GM18519 (cell line): ENCODE results near the gene GJA3.

ENCODE experiments used
- ATAC-seq: cut with Tn5 transposase; IDR thresholded peaks from one replicate; pipeline ENCODE4 v1.9.1; 2021; ENCODE audit warnings: mild to moderate bottlenecking, moderate library complexity; ENCODE audit not compliant: unreplicated experiment, low FRiP score

GJA3 gene

DNA sequence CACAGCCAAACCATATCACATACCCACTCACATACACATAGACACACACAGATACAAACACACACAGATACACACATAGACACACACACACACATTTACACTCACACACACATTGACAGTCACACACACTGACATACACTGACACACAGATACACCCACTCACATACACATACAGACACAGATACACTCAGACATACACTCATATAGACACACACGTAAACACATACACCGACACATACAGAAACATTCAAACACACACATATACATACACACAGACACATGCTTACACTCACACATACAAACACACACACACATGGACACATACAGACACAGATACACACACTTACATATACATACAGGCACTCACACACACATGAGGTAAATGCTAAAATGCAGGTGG, 30.2 kb downstream of the GJA3 start:
- ATAC-seq = no peak

DNA sequence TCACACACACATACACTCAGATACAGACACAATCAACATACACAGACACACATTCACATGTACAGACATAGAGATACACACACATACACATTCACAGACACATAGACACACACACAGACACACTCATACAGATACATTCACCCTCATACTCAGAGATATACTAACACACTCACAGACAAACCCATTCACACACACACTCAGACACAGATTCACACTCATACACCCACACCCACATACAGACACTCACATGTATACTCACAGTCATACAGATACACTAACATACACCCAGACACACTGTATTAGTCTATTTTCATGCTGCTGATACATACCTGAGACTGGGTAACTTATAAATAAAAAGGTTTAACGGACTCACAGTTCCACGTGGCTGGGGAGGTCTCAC, 30.8 kb downstream of the GJA3 start:
- no peak for ATAC-seq

DNA sequence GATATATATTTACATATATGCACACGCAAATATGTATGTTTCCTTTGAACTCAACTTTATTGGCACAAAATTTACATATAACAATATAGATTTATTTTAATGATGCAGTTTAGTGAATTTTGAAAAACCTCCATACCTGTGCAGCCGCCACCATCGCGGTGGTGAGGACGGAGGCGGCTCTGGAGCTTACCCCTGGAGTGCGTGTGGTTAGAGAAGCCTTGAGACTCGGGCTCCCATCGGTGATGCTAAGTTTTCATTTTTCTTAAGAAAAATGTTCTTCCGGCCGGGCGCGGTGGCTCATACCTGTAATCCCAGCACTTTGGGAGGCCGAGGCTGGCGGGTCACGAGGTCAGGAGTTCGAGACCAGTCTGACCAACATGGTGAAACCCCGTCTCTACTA, 31.8 kb downstream of the GJA3 start:
- no peak for ATAC-seq

DNA sequence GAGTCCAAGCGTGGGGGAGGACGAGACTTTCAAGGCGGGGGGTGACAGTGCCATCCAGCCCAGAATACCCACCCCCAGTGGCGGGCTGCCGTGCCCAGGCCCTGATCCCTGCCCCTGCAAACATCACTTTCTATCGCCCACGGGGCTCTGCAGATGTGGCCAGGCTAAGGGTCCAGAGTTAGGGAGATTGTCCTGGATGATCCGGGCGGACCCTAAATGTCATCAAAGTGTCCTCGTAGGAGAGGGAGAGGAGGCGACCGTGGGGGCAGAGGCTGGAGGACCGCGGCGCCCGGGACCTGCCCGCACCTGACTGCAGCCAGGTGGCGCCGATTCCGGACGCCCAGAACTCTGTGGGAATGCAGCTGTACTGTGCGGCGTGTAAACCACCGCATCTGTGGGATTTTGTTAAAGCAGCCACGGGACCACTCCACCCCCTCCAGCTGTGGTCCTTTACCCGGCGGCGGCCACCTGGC, 32.4 kb downstream of the GJA3 start:
- ATAC-seq = no peak

DNA sequence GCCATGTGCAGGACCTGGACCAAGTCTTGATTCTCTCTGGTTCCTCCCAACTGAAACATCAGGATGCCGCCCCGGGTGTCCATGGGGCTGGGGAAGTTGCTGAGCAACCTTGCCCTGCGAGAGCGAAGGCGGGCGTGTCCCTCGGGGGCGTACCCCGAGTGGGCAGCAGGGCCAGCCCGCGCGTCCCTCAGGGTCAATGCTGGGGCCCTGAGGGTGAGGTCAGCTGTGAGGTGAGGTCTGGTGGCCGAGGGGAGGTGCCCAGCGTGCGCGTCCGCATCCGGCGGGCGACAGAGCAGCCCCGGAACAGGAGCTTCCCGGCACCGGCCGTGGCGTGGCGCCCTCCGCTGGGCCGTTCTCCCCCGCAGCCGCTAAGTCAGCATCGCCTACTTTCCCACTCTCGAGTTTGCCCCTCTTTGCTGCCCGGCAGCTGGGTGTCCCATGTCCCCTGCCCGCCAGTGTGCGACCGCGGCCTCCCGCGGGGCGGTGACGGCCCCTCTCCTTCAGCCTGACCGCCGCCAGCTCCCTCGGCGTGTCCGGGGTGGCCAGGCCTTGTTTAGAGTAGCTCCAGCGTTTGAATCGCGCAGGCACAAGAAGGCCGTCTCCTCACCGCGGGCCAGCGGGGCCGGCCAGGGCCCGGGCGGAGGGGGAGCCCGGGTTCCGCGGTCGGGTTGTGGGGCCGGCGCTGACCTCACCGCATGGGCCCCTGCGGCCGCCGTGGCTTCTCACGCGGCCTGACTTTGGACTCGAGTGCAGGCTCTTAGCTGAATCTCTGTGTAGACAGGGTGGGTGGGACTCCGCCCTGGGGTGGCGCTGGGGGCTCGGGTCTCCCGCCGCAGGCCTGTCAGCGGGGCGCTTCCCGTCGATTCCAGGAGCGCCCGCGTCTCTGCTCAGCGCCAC, 33.0 kb downstream of the GJA3 start:
- ATAC-seq = no peak

DNA sequence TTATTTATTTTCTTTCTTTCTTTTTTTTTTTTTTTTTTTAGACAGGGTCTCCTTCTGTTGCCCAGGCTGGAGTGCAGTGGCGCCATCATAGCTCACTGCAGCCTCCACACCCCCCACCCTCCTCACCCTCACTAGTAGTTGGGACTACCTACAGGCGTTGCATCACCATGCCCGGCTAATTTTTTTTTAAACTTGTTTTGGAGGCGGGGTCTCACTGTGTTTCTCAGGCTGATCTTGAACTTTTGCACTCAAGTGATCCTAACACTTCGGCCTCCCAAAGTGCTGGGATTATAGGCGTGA, 33.6 kb downstream of the GJA3 start:
- ATAC-seq = no peak

DNA sequence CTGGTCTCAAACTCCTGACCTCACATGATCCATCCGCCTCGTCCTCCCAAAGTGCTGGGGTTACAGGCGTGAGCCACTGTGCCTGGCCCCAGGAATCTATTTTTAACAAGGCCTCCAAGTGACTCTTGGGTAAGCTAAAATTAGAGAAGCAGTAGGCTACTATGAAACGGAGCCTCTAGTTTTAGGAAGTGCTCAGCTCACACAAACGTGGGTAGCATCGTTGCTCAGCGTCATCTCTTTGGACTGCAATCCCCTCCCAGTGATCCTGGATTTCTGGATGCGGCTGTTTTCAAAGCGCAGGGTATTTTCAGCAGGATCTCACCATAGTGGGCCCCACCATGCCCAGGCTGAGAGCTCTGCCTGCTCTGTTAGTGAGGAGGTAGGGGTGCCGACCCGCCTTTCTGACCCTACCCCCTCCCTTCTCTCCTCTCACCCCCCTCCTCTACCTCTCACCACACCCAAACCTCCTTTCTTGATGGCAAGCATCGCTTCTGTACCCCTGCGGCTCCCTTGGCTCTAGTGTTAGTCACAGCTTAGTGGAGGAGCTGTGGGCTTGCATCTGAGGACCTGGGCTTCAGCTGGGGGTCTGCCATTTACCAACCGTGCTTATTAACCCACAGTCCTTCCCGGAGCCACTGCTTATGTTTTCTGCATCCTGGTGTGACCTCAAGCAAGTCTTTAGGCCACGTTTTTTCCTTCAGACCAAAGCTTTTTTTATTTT, 34.2 kb downstream of the GJA3 start:
- ATAC-seq = no peak

DNA sequence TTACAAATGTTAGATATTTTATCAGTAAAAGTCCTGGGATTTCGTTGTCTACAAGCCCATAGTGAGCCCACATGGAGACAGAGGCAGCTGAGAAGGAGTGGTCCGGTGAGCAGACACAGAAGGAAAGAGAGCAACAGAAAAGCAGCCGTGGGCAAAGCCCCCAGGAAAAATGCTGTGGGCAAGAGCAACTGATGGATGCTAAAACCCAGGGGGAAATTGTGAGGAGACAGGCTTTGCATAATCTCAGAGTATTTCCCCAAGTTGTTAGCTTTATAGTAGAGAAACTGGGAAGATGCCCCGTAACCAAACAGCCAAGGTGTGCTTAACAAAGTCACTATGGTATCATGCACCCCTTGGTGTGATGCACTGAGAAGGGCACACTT, 35.1 kb downstream of the GJA3 start:
- no peak for ATAC-seq

DNA sequence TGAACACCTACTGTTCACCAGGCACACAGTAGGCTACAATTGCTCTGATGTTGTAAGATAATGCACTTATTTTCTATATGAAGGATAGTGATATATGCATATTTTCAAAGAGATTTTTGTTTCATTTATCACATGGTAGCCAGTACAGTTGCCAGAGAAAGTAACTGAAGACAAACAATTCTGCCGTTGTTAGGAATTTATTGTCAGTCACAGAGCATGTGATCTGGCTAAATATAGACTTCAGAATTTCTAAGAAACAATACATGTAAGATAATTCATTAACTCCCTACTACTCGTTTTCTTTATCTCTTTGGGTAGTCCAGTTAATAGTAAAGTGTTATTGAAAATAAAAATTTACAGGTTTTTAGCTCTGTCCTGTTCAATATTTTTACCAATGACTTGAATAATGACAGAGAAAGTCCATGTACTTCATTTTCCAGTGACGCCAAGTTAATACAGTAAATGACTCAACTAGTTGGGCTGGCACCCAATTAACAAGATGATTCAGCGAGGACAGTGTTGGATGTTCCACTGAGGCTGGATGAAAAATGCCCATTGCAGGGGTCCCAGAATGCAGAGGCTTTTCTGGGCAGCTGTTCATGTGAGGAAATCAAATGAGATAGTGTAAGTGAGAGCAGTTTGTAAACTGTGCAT, 35.6 kb downstream of the GJA3 start:
- no peak for ATAC-seq

DNA sequence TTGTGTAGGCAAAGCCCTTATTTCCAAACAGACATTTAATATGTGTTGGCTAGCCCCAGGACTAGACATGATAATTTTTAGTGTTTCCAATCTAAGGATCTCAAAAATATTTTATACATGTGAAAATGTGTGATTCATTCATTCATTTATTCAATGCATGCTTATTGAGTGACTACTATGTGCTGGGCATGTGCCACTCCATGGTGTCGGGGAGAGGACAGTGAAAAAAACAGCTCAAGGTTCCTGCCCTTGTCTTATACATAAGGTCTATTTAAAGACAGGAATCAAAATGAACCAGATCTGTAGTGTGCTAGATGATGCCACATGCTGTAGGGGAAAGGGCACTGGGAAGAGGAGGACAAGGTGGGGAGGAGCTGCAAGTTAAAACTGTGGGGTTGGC, 36.5 kb downstream of the GJA3 start:
- no peak for ATAC-seq

DNA sequence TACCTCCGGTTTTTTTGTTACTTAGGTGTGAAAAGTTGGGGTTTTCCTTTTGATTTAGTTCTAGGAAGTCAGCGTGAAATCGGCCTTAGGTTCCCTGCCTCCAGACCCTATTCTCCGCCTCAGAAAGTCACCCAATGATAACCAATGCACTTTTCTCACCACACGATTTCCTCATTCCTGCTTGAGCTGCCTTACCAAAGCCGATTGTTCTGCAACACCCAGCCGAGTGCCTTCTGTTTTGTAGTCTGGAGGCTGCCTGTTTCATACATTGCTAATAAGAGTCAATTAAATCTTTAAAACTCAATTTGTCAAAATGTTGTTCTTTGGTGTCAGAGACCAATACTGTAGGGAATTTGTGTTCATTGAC, 39.7 kb downstream of the GJA3 start:
- no peak for ATAC-seq

DNA sequence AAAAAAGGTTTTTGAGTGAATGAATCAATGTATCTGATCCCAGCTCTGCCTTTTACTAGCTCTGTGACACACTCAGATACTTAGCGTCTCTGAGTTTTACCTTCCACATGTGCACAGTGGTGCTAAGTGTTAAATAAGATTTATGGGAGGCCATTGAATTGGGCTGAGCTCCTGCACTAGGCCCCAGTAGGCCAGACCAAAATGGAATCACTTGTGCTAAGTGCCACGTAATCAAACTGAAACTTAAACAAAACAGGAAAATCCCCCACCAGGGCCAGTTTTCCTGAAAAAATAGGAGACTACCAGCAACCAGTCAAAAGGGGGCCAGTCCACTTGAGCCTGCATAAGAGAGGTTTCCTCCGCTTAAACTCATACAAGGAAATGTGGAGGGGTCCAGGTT, 40.9 kb downstream of the GJA3 start:
- no peak for ATAC-seq

DNA sequence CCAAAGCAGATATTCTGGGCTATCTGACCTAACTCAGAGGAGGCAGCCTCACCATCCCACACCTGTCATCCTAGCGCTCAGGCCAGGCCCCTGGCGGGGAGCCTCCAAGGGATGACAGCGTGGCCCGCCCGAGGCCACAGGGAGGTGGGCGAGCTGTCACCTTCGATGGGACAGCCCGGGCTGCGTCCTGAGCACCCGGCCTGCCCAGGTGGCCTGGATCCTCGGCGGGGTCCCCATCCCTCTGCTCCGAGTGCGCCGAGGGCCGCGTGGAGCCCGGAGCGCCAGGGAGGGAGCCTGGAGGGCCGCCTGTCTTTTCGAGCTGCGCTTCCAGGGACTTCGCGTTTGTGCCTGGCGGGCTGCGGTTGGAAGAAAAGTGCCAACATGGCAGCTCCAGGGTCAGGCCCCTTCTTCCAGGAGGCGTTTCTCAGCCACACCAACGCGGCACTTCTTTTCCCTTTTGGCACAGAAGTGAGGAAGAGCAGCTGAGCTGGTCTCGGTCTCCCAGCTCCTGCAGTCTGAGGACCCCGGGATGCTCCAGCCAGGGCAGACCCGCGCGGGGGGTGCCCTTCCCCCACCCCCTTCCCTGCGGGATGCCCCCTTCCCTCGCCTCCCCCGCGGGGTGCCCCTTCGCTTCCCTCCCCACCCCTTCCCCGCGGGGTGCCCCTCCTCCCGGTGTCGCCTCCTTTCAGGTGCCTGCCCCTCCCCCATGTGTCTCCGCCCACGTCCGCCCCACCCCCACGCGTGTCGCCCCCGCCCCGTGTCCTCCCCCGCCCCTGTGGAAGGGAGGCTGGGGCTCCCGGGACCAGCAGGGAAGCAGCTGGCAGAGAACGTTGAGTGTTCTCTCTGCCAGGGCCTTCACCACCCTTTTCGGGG, 42.3 kb downstream of the GJA3 start:
- ATAC-seq = no peak

DNA sequence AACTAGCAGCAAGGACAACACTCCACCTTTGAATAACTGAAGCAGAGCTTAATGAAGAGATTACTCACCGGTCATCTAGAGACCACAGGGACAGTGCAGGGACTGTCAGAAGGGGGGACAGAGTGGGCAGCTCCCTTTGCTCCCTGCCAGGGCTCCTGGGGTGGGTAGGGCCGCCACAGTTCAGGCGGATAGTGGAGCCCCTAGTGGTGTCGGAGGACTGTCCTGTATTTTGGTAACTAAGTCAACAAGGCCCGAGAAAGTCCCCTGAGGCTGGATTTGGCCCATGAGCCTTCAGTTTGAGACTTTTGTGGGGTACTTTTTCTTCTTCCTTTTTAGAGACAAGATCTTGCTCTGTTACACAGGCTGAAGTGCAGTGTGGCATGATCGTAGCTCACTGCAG, 44.6 kb downstream of the GJA3 start:
- ATAC-seq = no peak

DNA sequence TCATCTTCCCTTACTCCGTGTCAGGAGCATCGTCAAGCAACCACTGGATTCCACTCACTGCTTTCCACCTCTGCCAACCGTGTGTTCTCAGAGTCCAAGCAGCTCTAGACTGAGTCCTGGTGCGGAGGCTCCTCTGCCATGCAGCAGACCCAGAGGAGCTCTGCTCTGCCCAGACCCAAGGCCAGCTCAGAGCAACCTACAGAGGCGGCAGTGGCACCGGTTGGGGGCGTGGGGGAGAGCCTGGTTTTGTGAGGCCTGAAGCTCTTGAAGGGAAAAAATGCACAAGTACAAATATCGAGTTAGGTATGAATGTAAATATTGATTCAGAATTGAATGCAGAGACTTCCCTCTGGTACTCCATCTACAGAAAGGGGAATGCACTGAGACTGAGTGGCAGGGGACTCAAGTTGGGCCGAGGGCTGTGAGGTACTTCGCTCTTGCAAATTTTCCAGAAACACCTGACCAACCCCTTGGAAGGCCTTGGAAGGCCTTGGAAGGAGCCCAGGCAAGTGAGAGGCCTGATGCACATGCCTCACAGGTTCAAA, 46.7 kb downstream of the GJA3 start:
- no peak for ATAC-seq

DNA sequence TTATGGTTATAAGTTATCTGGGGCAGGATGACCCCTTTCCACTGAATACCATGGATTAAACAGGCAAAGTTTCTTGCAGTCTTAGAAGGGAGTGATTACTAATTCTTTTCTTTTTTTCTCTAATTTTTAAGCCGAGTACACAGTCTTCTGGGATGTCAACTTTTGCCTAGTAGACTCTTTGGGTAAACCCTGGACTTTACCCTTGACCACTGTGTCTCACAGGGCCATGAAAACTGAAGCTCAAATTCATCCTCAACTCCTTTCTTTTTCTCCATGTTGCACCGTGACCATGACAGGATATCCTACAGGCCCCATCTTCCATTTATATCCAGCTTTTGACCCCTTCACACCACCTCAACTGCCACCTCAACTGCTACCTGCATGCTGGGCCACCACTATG, 51.8 kb downstream of the GJA3 start:
- ATAC-seq = no peak

DNA sequence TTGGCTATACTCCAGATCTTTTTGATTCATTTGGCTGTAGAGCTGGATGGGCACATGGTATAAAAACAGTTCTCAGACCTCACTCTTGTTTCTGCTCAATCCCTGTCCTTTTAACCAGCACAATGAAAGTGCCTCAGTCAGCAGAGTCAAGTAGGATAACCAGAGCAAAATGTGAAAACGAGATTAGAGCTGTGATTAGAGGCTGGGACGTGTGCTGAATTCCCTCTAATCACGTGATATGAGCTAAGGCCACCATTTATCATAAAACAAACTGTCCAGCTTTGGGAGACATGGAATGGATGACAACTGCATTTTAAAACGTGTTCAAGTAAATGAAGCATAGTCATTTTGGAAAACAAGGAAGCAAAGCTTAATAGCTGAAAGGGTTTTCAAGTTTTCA, 54.1 kb downstream of the GJA3 start:
- no peak for ATAC-seq

DNA sequence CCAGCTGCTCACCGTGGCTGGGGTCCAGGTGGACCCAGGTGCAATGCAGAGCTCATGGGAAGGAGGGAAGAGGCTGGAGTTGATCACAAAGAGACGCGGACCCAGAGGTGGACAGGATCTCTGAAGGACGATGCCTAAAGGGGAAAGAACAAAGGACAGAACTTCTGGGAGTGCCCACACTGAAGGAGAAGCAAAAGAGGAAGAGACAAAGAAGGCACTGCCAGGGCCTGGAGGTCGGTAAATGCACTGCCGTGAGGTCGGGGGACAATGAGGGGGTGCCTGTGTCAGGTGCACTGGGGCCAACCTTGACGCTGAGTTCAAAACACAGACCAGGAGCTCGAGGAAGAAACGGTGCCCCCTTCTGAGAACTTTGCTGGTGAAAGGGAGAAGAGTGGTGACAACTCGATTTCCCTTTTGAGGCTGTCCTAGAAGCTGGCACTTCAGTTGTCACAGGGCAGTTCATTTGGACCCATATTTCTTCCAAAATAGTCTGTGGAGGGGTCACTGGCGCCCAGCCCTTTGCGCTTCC, 55.6 kb downstream of the GJA3 start:
- no peak for ATAC-seq

DNA sequence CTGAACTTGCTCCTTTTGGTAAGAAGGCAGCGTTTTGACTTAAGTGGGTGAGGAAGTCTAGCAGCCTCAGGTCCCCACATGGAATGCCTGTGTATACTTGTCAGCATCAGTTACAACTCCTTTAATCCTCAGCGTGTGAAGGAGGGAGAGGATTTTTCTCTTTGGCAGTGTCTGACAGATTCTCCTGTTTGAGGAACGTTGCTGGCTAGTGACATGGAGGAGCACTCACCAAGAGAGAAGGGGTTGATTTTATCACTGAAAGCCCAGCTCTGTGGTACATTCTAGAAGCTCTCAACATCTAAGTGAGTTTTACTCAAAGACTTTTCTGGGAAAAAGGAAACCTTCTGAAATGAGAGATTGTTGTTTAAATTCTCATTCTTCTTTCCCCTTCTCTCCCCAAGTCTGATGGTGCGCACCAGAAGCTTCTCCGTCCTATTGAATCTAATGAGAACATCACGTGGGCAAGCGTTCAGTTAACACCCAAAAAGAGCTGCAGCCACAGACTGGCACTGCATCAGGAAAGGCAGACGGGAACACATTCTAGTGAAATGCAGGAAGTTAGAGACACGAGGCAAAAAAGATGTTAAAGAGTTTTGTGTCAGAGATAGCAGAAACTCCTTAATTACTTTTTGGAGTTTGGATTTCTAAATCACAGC, 58.2 kb downstream of the GJA3 start:
- ATAC-seq = no peak
